Subcutaneous abdominal adipose tissue (tissue), 5 donors: Measurements from ENCODE around the gene C1orf167.

Experiments used
- H3K27ac ChIP-seq: one replicate; pipeline ENCODE4 v1.7.0; 2013; ENCODE audit warnings: low read depth, mild to moderate bottlenecking, inconsistent platforms, low read length, moderate library complexity
- H3K27me3 ChIP-seq, 5 donors: one replicate each; pipeline ENCODE4 v1.7.0; 2013; ENCODE audit warnings: low read length in 5 of 5, inconsistent platforms in 1 of 5; ENCODE audit not compliant: control insufficient read depth in 5 of 5, insufficient read depth in 4 of 5
- H3K36me3 ChIP-seq, 5 donors: one replicate each; pipeline ENCODE4 v1.7.0; 2013; ENCODE audit warnings: low read length in 5 of 5; ENCODE audit not compliant: control insufficient read depth in 5 of 5, insufficient read depth in 5 of 5
- H3K4me1 ChIP-seq, 5 donors: one replicate each; pipeline ENCODE4 v1.7.0; 2013; ENCODE audit warnings: low read length in 5 of 5, mild to moderate bottlenecking in 3 of 5, moderate library complexity in 1 of 5; ENCODE audit not compliant: control insufficient read depth in 5 of 5, insufficient read depth in 5 of 5
- H3K4me3 ChIP-seq, 5 donors: one replicate each; pipeline ENCODE4 v1.7.0; 2013; ENCODE audit warnings: low read length in 5 of 5, low read depth in 1 of 5
- H3K9ac ChIP-seq, 5 donors: one replicate each; pipeline ENCODE4 v1.7.0; 2013; ENCODE audit warnings: low read length in 5 of 5, mild to moderate bottlenecking in 4 of 5, moderate library complexity in 3 of 5
- H3K9me3 ChIP-seq, 5 donors: one replicate each; pipeline ENCODE4 v1.7.0; 2013; ENCODE audit warnings: low read length in 5 of 5; ENCODE audit not compliant: control insufficient read depth in 5 of 5
- donor health status: healthy.
- donor health status: healthy.
- donor health status: healthy.
- donor health status: healthy.
- donor health status: healthy.

Gene C1orf167, protein sequence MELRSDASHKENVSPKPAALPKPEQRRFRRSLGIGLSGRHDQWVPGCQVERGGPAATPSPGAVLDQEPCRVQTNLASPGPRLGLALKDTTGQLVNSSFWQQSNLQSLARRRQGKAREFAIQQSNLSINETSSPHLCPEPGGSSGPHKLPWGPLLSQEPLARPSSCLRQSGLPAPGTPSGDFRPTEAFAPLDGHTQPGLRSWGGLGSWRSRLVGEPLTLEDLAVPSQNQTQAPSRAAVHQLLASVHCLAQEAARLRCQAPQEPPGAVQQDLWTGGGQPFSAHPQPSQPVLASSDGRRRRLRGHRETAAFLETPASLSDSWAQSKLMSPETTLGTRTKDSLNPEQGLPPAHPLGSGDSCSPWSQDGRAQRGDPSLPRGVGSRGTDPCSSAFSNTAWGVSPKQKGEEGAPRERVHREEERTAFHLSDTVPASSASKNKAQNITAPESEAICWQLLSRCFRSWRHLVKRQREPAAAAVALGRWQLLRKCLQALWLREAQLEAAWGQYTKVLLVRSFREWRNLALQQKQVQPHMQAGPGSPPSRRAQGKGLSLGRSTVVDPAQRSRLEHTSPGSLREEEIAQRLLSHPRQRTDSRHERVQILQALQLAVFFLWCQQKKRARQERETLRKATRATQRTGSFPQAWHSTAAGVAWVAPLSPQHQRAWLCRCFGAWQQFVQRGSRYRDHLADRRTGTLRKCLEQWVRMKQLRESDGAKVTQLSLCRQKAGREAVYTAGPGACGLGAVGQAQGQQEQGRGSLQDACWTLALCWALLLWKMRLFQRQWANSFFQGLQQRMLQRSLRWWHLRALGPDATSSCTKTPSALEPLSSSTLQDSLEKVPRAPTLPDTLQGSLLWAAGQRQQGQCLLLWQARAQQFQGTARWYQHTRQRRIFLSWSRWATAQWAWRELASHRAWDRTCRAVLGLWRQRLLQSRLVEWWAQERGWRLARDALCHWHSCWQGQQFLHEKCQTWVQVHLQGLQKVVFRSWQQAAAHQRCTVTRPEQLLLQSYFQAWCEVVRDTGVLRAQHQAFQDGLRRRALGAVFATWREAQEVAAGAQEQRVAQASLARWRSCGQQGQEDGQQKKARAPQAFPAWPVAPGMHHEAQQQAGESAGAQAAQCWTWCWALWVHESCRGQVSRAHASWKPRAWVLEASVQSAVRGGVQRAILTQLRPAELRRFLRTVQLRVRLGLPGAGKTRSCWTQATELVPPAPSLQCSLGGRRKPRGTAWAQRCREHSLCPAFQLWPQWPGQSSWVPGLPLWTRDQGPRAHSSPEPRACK (N-terminal part only)

DNA sequence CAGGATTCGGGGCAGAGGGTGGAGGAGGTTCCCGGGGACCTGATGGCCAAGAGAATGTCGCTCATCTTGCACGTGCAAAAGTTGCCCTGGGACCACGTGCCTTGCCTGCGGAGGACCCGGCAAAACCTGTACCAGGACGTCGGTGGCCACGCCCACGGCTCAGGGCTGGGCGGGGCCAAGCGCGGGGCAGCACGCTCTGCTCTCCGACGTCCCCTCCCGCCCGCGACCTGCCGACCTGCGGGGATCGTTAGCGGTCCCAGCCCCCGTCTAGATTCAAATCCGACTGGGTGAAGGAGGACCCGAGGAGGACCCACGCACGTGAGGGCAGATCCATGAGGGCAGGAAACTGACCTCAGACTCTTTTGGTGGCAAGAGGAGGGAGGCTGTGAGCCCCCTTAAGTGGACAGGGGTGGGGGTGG lies at the start of gene C1orf167:
C1orf167 (plus strand) TSS at position 206 of the 419 bp plus-strand sequence. CDS start 2,208 bp downstream, outside the sequence.
- Histone ChIP-seq H3K4me1 (peaks cover 0 to 7% (median 5%) of the 10 kb centered on the region in 5 donors), H3K9ac (no peak within 1 kb of the TSS), H3K27ac (no peak within 1 kb of the TSS), H3K27me3 (peaks cover 16 to 35% (median 24%) of the 10 kb centered on the region in 5 donors), H3K36me3 (no peaks in the 10 kb centered on the region), H3K9me3 (no peaks in the 10 kb centered on the region), H3K4me3 (no peak within 1 kb of the TSS)

DNA sequence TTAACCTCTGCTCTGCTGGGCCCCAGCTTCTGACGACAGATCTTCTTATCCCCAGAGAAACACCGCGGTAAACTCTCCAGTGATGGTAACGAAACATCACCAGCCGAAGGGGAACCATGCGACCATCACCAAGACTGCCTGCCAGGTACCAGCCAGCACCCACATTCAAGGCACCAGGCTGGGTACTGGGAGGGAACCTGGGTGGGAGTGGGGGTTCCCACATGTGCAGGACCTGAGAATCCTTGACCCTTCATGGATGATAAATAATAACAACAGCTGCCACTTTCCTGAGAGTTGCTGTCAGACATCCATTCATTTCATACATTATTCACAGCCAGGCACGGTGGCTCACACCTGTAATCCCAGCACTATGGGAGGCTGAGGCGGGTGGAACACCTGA lies 49.7 kb upstream of the C1orf167 start:
- no peak overlapping the region for H3K27ac ChIP-seq
- H3K27me3 ChIP-seq: peaks cover 13 to 33% (median 30%) of the 10 kb centered on the region in 5 donors
- peaks cover 0 to 6% (median 2%) of the 10 kb centered on the region in 5 donors for H3K4me1 ChIP-seq
- H3K4me3 ChIP-seq: no peak overlapping the region
- no peaks in the 10 kb centered on the region for H3K36me3 ChIP-seq
- no peak overlapping the region for H3K9ac ChIP-seq
- no peaks in the 10 kb centered on the region for H3K9me3 ChIP-seq

DNA sequence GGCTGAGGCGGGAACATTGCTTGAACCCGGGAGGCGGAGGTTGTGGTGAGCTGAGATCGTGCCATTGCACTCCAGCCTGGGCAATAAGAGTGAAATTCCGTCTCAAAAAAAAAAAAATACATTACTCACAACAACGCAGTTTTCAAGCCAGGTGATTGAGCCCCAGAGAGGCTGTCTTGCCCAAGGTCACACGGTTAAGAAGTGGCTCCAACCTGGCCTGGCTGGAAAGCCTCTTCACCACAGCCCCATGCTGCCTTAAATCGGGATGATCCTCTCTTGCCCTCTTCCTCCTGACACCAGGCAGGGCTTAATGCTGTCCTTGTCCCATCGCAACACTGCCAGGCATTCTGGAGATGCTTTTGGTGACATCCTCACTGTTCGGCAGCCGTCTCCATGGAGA lies 48.9 kb upstream of the C1orf167 start:
- Histone ChIP-seq H3K36me3 (no peaks in the 10 kb centered on the region), H3K27me3 (peaks cover 5 to 26% (median 23%) of the 10 kb centered on the region in 5 donors), H3K4me1 (no peaks in the 10 kb centered on the region), H3K9me3 (no peaks in the 10 kb centered on the region), H3K4me3 (no peak overlapping the region), H3K27ac (no peak overlapping the region), H3K9ac (no peak overlapping the region)

DNA sequence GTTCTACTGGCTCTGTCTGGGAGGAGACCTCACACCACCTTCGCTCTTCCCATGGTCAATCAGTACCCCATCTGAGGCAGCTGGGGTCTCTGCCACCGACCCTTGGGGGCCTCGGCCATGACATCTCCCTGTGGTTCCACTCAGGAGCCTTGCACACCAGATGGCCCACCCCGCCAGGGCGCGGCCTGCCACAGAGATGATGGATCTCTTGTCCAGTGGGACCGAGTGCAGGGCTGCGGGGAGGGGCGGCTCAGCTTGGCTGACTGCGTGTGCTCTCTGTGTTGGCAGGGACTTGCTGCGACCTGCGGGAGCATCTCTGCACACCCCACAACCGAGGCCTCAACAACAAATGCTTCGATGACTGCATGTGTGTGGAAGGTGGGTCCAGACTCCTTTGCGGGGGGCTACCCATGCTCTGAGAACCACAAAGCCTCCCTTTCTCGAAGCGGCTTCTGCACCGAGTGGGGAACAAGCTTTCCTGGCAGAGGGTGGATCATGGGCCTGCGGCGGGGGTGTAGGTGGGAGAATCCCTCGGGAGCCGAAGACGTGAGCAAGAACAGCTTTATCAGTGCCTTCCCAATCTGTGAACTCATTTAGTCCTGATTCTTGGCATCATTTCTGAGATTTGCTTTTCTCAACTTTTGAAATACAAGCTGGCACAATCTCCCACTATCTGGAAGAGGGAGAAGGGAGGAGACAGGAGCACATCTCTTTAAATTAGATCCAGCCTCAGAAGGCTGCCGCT lies 47.0 kb upstream of the C1orf167 start:
- H3K27me3 ChIP-seq: peaks cover 0 to 21% (median 17%) of the 10 kb centered on the region in 5 donors
- peaks cover 0 to 11% (median 8%) of the 10 kb centered on the region in 5 donors for H3K4me1 ChIP-seq
- no peak overlapping the region for H3K9ac ChIP-seq
- H3K4me3 ChIP-seq: no peak overlapping the region
- no peak overlapping the region for H3K27ac ChIP-seq
- no peaks in the 10 kb centered on the region for H3K36me3 ChIP-seq
- no peaks in the 10 kb centered on the region for H3K9me3 ChIP-seq

DNA sequence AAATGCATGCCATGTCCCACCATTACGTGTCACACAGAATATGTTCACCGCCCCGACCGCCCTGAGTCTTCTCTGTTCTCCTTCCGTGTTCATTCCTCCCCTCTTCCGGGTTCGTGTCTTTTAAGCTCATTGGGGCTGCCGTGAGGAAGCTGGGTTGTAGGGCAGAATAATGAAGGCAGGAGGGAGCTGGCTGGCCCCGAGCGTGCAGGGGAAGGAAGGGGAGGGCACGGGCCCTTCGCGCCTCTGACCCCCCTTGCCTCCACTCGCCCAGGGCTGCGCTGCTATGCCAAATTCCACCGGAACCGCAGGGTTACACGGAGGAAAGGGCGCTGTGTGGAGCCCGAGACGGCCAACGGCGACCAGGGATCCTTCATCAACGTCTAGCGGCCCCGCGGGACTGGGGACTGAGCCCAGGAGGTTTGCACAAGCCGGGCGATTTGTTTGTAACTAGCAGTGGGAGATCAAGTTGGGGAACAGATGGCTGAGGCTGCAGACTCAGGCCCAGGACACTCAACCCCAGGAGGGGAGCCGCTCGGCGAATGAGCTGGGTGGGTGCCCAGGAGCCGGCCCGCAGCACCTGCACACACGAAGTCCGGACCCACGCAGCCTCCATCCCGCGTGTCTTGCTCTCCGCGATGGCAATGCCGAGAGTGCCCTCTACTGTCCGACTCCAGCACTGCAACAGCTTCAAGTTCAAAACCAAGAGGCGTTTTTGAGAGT lies 42.5 kb upstream of the C1orf167 start:
- H3K4me1 ChIP-seq: peaks cover 0 to 12% (median 9%) of the 10 kb centered on the region in 5 donors
- H3K27ac ChIP-seq: no peak overlapping the region
- H3K4me3 ChIP-seq: peak overlapping the region in 4 of 5 donors; percentile 48 to 74 (median 60)
- peaks cover 0 to 15% (median 10%) of the 10 kb centered on the region in 5 donors for H3K27me3 ChIP-seq
- no peaks in the 10 kb centered on the region for H3K36me3 ChIP-seq
- H3K9ac ChIP-seq: peak overlapping the region in 3 of 5 donors; percentile 35 to 66 (median 53)
- no peaks in the 10 kb centered on the region for H3K9me3 ChIP-seq

DNA sequence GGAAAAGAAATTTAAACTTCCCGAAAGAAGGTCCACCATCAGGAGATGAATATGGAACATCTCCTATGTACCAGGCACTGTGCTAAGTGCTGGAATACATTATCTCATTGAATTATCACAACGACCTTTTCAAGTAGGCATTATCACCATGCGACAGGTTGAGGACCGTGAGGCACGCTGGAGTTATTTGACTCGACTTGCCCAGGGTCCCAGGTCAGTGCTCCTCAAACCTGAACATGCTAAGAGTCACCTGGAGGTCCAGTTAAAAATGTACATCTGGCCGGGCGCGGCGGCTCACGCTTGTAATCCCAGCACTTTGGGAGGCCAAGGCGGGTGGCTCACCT lies 42.0 kb upstream of the C1orf167 start:
- Histone ChIP-seq H3K9me3 (no peaks in the 10 kb centered on the region), H3K27ac (no peak overlapping the region), H3K4me1 (peaks cover 0 to 12% (median 9%) of the 10 kb centered on the region in 5 donors), H3K4me3 (peak overlapping the region in 2 of 5 donors; percentile 65 to 74), H3K27me3 (peaks cover 0 to 12% (median 6%) of the 10 kb centered on the region in 5 donors), H3K36me3 (no peaks in the 10 kb centered on the region), H3K9ac (no peak overlapping the region)

DNA sequence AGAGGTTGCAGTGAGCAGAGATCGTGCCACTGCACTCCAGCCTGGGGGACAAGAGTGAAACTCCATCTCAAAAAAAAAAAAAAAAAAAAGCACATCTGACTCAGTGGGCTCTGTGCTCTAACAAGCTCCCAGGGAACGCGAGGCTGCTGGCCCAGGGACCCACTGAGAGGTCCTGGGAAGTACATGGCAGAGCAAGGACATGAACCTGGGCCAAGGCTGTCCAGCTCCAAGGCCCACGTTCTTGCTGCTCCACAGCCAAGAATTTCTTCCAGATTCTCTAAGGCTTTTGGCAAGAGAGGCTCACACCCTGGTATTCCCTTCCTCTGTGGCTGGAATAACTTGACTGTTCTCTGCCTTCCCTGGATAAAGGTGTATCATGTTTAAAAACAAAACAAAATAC lies 41.5 kb upstream of the C1orf167 start:
- H3K9ac ChIP-seq: no peak overlapping the region
- H3K4me3 ChIP-seq: no peak overlapping the region
- peaks cover 0 to 12% (median 9%) of the 10 kb centered on the region in 5 donors for H3K4me1 ChIP-seq
- H3K36me3 ChIP-seq: no peaks in the 10 kb centered on the region
- peaks cover 0 to 7% (median 3%) of the 10 kb centered on the region in 5 donors for H3K27me3 ChIP-seq
- no peaks in the 10 kb centered on the region for H3K9me3 ChIP-seq
- no peak overlapping the region for H3K27ac ChIP-seq

DNA sequence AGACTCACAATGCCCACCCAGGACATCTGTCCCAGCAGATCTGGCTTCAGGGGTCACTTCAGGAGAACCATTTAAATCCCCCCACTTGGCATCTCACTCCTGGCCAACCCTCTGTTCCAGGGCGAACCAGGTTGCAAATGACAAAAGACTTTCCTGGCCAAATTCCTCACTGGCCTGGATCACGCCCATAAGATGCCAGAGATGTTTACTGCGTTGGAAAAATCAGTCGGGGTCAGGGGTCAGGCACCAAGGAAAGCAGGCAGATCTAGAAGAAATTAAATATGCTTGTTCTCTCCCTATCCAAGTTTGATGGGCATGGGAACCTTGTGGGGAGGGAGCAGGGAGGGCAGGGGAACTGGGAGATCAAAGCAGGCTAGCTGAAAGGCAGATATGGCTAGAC lies 40.7 kb upstream of the C1orf167 start:
- Histone ChIP-seq H3K27ac (no peak overlapping the region), H3K27me3 (peaks cover 0 to 5% (median 0%) of the 10 kb centered on the region in 5 donors), H3K9ac (no peak overlapping the region), H3K9me3 (no peaks in the 10 kb centered on the region), H3K36me3 (no peaks in the 10 kb centered on the region), H3K4me1 (peaks cover 0 to 12% (median 9%) of the 10 kb centered on the region in 5 donors), H3K4me3 (no peak overlapping the region)
